H9 (cell line): ENCODE data around the gene PFDN4. TPM values are rescaled to one million over a fixed set of nuclear protein-coding genes. Genes with fewer than 3 reads are reported as not detected.

Source experiments
- DNase-seq: peaks from one replicate; pipeline ENCODE4 v3.0.0-alpha.2; 2017
- H2AFZ ChIP-seq: one replicate; pipeline ENCODE4 v1.6.1; 2013; ENCODE audit warnings: mild to moderate bottlenecking, low read length, control low read depth, moderate library complexity
- H2AK5ac ChIP-seq: 2 replicates; pipeline ENCODE4 v1.6.1; 2013; ENCODE audit warnings: low read length, control low read depth, mixed read lengths; ENCODE audit not compliant: insufficient read length
- H2BK120ac ChIP-seq: one replicate; pipeline ENCODE4 v1.6.1; 2013; ENCODE audit warnings: low read depth, mild to moderate bottlenecking, low read length, control low read depth, inconsistent platforms; ENCODE audit not compliant: poor library complexity, severe bottlenecking
- H2BK12ac ChIP-seq: 2 replicates; pipeline ENCODE4 v1.6.1; 2013; ENCODE audit warnings: low read length, control low read depth, mixed read lengths, low read depth; ENCODE audit not compliant: insufficient read length
- H2BK15ac ChIP-seq: 2 replicates; pipeline ENCODE4 v1.6.1; 2013; ENCODE audit warnings: low read depth, low read length, control low read depth
- H2BK20ac ChIP-seq: one replicate; pipeline ENCODE4 v1.6.1; 2013; ENCODE audit warnings: low read depth, mild to moderate bottlenecking, low read length, control low read depth, inconsistent platforms; ENCODE audit not compliant: poor library complexity, severe bottlenecking
- H2BK5ac ChIP-seq: 2 replicates; pipeline ENCODE4 v1.6.1; 2013; ENCODE audit warnings: low read length, control low read depth, mixed read lengths; ENCODE audit not compliant: insufficient read length
- H3K14ac ChIP-seq: 2 replicates; pipeline ENCODE4 v1.6.1; 2013; ENCODE audit warnings: low read length, control low read depth; ENCODE audit not compliant: insufficient read depth
- H3K18ac ChIP-seq: 2 replicates; pipeline ENCODE4 v1.6.1; 2013; ENCODE audit warnings: low read depth, mild to moderate bottlenecking, mixed read lengths, low read length, control low read depth; ENCODE audit not compliant: insufficient read length
- H3K23ac ChIP-seq: 2 replicates; pipeline ENCODE4 v1.6.1; 2013; ENCODE audit warnings: low read length, control low read depth, mixed read lengths, low read depth; ENCODE audit not compliant: insufficient read length
- H3K23me2 ChIP-seq: 2 replicates; pipeline ENCODE4 v1.6.1; 2013; ENCODE audit warnings: low read depth, mild to moderate bottlenecking, mixed read lengths, low read length, control low read depth; ENCODE audit not compliant: insufficient read length, poor library complexity, severe bottlenecking
- H3K27ac ChIP-seq: 2 replicates; pipeline ENCODE4 v1.5.1; 2013; ENCODE audit warnings: low read length, control low read depth, mixed read lengths, low read depth; ENCODE audit not compliant: insufficient read length
- H3K27me3 ChIP-seq: 2 replicates; pipeline ENCODE4 v1.6.1; 2013; ENCODE audit warnings: low read length, control low read depth, inconsistent platforms; ENCODE audit not compliant: insufficient read depth
- H3K4ac ChIP-seq: 2 replicates; pipeline ENCODE4 v1.6.1; 2013; ENCODE audit warnings: low read depth, mild to moderate bottlenecking, control low read depth, inconsistent platforms, low read length, moderate library complexity
- H3K4me1 ChIP-seq: 2 replicates; pipeline ENCODE4 v1.6.1; 2013; ENCODE audit warnings: low read length, control low read depth, inconsistent platforms; ENCODE audit not compliant: insufficient read depth
- H3K4me2 ChIP-seq: 2 replicates; pipeline ENCODE4 v1.6.1; 2013; ENCODE audit warnings: low read length, control low read depth, mixed read lengths; ENCODE audit not compliant: insufficient read length, insufficient read depth
- H3K56ac ChIP-seq: 2 replicates; pipeline ENCODE4 v1.6.1; 2013; ENCODE audit warnings: low read depth, mild to moderate bottlenecking, mixed read lengths, low read length, control low read depth; ENCODE audit not compliant: insufficient read length
- H3K79me1 ChIP-seq: 2 replicates; pipeline ENCODE4 v1.6.1; 2013; ENCODE audit warnings: low read depth, mild to moderate bottlenecking, moderate library complexity, low read length, control low read depth, inconsistent platforms; ENCODE audit not compliant: insufficient read depth, poor library complexity, severe bottlenecking
- H3K79me2 ChIP-seq: 2 replicates; pipeline ENCODE4 v1.6.1; 2013; ENCODE audit warnings: low read length, control low read depth, inconsistent platforms; ENCODE audit not compliant: insufficient read depth
- H3K9ac ChIP-seq: 2 replicates; pipeline ENCODE4 v1.6.1; 2013; ENCODE audit warnings: low read length, control low read depth, mixed read lengths; ENCODE audit not compliant: insufficient read length; ENCODE audit errors: extremely low read depth
- H3K9me3 ChIP-seq: one replicate; pipeline ENCODE4 v1.6.1; 2013; ENCODE audit warnings: low read depth, low read length, inconsistent platforms; ENCODE audit not compliant: control insufficient read depth
- H3T11ph ChIP-seq: one replicate; pipeline ENCODE4 v1.6.1; 2013; ENCODE audit warnings: mild to moderate bottlenecking, low read length, control low read depth, inconsistent platforms
- H4K20me1 ChIP-seq: one replicate; pipeline ENCODE4 v1.6.1; 2013; ENCODE audit not compliant: control insufficient read depth, insufficient read length, insufficient read depth
- H4K5ac ChIP-seq: 2 replicates; pipeline ENCODE4 v1.6.1; 2013; ENCODE audit warnings: low read depth, mild to moderate bottlenecking, mixed read lengths, low read length, control low read depth; ENCODE audit not compliant: insufficient read length
- H4K8ac ChIP-seq: replicated peaks from 2 replicates; pipeline ENCODE4 v1.6.1; 2013; ENCODE audit warnings: low read length, control low read depth, mixed read lengths, low read depth; ENCODE audit not compliant: insufficient read length
- H4K91ac ChIP-seq: 2 replicates; pipeline ENCODE4 v1.6.1; 2013; ENCODE audit warnings: low read depth, mild to moderate bottlenecking, moderate library complexity, mixed read lengths, low read length, control low read depth; ENCODE audit not compliant: insufficient read length
- H3K27ac Mint-ChIP-seq, 3 experiments: 2 replicates in 2 of 3; 3 replicates in 1 of 3; pipeline ENCODE4 v1.8.0; 2020 to 2021; ENCODE audit warnings: mixed read lengths in 3 of 3, mild to moderate bottlenecking in 1 of 3, moderate library complexity in 1 of 3
- H3K27me3 Mint-ChIP-seq: 2 replicates; pipeline ENCODE4 v1.8.0; 2021; ENCODE audit warnings: low read depth, mild to moderate bottlenecking, moderate library complexity, mixed read lengths
- H3K36me3 Mint-ChIP-seq, 3 experiments: 2 replicates in 2 of 3; 3 replicates in 1 of 3; pipeline ENCODE4 v1.8.0; 2020 to 2021; ENCODE audit warnings: low read depth in 3 of 3, mixed read lengths in 3 of 3; ENCODE audit not compliant: insufficient read depth in 1 of 3
- H3K4me1 Mint-ChIP-seq, 2 experiments: 2 replicates each; pipeline ENCODE4 v1.8.0; 2020; ENCODE audit warnings: mixed read lengths in 2 of 2
- H3K4me3 Mint-ChIP-seq, 2 experiments: 2 replicates in 1 of 2; 3 replicates in 1 of 2; pipeline ENCODE4 v1.8.0; 2020 to 2021; ENCODE audit warnings: mild to moderate bottlenecking in 2 of 2, mixed read lengths in 2 of 2, moderate library complexity in 1 of 2
- H3K9me3 Mint-ChIP-seq, 2 experiments: 2 replicates in 1 of 2; 3 replicates in 1 of 2; pipeline ENCODE4 v1.8.0; 2020; ENCODE audit warnings: mild to moderate bottlenecking in 2 of 2, mixed read lengths in 2 of 2, moderate library complexity in 1 of 2
- WGBS: extraction: QIAGEN DNeasy Blood & Tissue Kit; methylation state at CpG from one replicate; pipeline ENCODE4 v1.1.7; 2013; ENCODE audit warnings: missing lambda C conversion rate, low lambda C conversion rate, mixed read lengths; ENCODE audit not compliant: insufficient read length; ENCODE audit errors: extremely low coverage; 5-methylcytosine and 5-hydroxymethylcytosine counted together
- total RNA-seq: library from RNA; stranded (reverse); gene quantifications from 2 replicates; pipeline ENCODE4 v1.2.1, GENCODE V29; 2021
- TF ChIP-seq, protein P1 (sequence below): fragments of 200-600 bp; sonication (generic); conservative IDR thresholded peaks from 3 replicates; pipeline ENCODE4 v1.8.0; 2021; ENCODE audit warnings: antibody characterized with exemption, mild to moderate bottlenecking

The PFDN4 gene
- total RNA-seq, 1 experiment from 2014 or later = 73.6 TPM

DNA sequence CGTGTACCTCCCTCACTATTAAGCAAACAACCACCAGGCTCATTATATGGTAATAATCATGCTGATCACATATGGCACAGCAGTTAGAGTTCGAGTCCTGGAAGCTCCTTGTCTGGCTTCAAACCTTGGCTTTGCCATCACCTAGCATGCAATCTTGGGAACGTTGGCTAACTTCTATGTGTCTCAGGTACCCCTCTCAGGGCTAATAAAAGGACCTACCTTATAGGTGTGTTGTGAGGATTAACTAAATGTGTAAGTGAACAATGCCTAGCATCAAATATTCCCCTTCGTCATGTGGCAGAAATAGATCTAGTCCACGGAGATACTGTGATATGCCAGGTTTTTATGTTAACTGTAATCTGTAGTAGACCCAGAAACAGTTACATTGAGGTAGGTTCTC lies 44.5 kb upstream of the PFDN4 start:
- Histone ChIP-seq H4K91ac (no peak overlapping the region), H4K20me1 (no peaks in the 10 kb centered on the region), H3K27me3 (no peaks in the 10 kb centered on the region), H3K79me2 (no peaks in the 10 kb centered on the region), H3K56ac (no peak overlapping the region), H2BK15ac (no peak overlapping the region), H2BK120ac (no peak overlapping the region), H3K27ac (no peak overlapping the region), H3T11ph (no peak overlapping the region), H3K4me2 (no peak overlapping the region), H4K5ac (no peak overlapping the region), H3K14ac (no peak overlapping the region), H3K4me1 (no peaks in the 10 kb centered on the region), H2BK20ac (no peak overlapping the region), H3K9ac (no peak overlapping the region), H2AK5ac (no peak overlapping the region), H2AFZ (no peak overlapping the region), H3K4ac (no peak overlapping the region), H2BK12ac (no peak overlapping the region), H3K9me3 (no peaks in the 10 kb centered on the region), H3K18ac (no peak overlapping the region), H3K79me1 (no peaks in the 10 kb centered on the region), H3K23ac (no peak overlapping the region), H3K23me2 (no peaks in the 10 kb centered on the region), H2BK5ac (no peak overlapping the region), H4K8ac (no peak overlapping the region)
- peaks cover 12% of the 10 kb centered on the region for H3K27me3 Mint-ChIP-seq
- no peak overlapping the region for H3K27ac Mint-ChIP-seq
- peaks cover 0 to 5% of the 10 kb centered on the region in 2 experiments; a peak in 1 of 4 replicates for H3K4me1 Mint-ChIP-seq
- H3K36me3 Mint-ChIP-seq = no peaks in the 10 kb centered on the region
- WGBS = no CpG with 5 or more reads among the region's 5 CpGs
- no peak for DNase-seq
- no peak overlapping the region for H3K4me3 Mint-ChIP-seq
- TF ChIP-seq, protein P1, sequence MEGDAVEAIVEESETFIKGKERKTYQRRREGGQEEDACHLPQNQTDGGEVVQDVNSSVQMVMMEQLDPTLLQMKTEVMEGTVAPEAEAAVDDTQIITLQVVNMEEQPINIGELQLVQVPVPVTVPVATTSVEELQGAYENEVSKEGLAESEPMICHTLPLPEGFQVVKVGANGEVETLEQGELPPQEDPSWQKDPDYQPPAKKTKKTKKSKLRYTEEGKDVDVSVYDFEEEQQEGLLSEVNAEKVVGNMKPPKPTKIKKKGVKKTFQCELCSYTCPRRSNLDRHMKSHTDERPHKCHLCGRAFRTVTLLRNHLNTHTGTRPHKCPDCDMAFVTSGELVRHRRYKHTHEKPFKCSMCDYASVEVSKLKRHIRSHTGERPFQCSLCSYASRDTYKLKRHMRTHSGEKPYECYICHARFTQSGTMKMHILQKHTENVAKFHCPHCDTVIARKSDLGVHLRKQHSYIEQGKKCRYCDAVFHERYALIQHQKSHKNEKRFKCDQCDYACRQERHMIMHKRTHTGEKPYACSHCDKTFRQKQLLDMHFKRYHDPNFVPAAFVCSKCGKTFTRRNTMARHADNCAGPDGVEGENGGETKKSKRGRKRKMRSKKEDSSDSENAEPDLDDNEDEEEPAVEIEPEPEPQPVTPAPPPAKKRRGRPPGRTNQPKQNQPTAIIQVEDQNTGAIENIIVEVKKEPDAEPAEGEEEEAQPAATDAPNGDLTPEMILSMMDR = no peak
- no peaks in the 10 kb centered on the region; a peak in 1 of 5 replicates for H3K9me3 Mint-ChIP-seq
